Measurements from ENCODE around the gene CTNNA3. TPM values are rescaled to one million over a fixed set of nuclear protein-coding genes. Genes with fewer than 3 reads are reported as not detected.

The CTNNA3 gene
- total RNA-seq, 1 donor from 2014 or later: 3.3 TPM

DNA sequence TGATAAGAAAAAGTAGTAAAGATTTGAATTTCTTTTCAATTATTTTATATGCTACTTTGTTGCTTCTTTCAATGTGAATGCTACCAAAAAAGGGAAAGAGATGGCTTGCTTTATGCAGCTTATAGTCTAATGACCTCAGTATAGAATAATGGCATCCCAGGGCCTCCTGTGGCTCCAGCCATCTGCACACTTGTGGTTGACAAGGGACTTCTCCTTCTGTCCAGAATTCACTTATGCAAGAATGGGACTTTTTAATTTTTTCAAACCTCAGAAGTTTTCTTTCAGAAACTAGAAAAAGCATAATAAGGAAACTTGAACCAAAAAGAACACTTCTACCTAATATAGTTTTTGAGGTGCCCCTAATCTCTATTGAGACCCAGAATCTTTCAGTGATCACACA, 310.9 kb downstream of the CTNNA3 start:
- Mint-ChIP-seq H3K27me3 (ENCODE audit: unreplicated experiment) (no peaks in the 10 kb centered on the region), H3K4me1 (ENCODE audit: low read depth, unreplicated experiment) (peaks cover 17% of the 10 kb centered on the region), H3K27ac (ENCODE audit: unreplicated experiment) (no peak overlapping the region), H3K4me3 (ENCODE audit: unreplicated experiment) (no peak overlapping the region), H3K9me3 (ENCODE audit: unreplicated experiment) (peaks cover 2% of the 10 kb centered on the region), H3K36me3 (ENCODE audit: unreplicated experiment) (no peaks in the 10 kb centered on the region)
- DNase-seq: no peak
- TF ChIP-seq, protein P1, sequence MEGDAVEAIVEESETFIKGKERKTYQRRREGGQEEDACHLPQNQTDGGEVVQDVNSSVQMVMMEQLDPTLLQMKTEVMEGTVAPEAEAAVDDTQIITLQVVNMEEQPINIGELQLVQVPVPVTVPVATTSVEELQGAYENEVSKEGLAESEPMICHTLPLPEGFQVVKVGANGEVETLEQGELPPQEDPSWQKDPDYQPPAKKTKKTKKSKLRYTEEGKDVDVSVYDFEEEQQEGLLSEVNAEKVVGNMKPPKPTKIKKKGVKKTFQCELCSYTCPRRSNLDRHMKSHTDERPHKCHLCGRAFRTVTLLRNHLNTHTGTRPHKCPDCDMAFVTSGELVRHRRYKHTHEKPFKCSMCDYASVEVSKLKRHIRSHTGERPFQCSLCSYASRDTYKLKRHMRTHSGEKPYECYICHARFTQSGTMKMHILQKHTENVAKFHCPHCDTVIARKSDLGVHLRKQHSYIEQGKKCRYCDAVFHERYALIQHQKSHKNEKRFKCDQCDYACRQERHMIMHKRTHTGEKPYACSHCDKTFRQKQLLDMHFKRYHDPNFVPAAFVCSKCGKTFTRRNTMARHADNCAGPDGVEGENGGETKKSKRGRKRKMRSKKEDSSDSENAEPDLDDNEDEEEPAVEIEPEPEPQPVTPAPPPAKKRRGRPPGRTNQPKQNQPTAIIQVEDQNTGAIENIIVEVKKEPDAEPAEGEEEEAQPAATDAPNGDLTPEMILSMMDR (IDR thresholded peaks at IDR 0.05; ENCODE audit: partially characterized antibody, unreplicated experiment): no peak

DNA sequence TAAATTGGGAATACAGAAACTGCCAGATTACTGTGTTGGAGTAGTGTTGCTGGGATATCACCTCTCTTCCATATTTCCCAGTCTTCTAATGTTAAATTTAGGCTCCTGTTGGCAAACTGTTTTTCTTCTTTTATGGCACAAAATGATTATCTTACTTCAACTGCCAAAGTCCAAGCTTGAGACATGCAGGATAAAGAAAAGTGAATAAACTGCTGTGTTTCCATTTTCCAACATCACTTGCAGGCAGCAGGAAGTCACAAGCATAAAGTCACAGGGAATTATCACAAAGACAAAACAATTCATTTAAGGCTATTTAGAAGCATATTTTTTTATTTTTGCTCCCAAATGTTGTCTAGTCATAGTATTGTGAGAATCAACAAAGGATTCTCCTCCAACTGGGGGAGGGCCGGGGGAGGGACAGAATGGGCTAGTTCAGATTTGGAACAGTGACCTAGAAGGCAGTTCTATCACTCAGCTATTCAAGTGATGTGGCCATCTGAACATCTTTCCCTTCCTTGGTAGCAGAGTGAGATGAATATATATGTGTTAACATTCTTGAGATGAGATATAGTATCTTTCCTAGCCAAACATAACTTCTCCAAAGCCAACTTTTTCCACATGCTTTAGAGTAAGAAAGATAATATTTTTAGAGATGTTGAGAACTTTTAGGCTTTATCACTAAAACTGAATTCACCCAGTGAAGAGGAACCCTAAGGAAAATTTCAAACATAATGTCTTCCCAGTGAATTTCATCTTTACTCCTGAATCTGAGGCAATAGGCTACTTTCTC, 364.7 kb downstream of the CTNNA3 start:
- DNase-seq: no peak
- Mint-ChIP-seq H3K4me3 (ENCODE audit: unreplicated experiment) (no peak overlapping the region), H3K27ac (ENCODE audit: unreplicated experiment) (no peak overlapping the region), H3K4me1 (ENCODE audit: low read depth, unreplicated experiment) (no peaks in the 10 kb centered on the region), H3K27me3 (ENCODE audit: unreplicated experiment) (no peaks in the 10 kb centered on the region), H3K36me3 (ENCODE audit: unreplicated experiment) (no peaks in the 10 kb centered on the region), H3K9me3 (ENCODE audit: unreplicated experiment) (no peaks in the 10 kb centered on the region)
- TF ChIP-seq, protein P1 (IDR thresholded peaks at IDR 0.05; ENCODE audit: partially characterized antibody, unreplicated experiment): no peak

DNA sequence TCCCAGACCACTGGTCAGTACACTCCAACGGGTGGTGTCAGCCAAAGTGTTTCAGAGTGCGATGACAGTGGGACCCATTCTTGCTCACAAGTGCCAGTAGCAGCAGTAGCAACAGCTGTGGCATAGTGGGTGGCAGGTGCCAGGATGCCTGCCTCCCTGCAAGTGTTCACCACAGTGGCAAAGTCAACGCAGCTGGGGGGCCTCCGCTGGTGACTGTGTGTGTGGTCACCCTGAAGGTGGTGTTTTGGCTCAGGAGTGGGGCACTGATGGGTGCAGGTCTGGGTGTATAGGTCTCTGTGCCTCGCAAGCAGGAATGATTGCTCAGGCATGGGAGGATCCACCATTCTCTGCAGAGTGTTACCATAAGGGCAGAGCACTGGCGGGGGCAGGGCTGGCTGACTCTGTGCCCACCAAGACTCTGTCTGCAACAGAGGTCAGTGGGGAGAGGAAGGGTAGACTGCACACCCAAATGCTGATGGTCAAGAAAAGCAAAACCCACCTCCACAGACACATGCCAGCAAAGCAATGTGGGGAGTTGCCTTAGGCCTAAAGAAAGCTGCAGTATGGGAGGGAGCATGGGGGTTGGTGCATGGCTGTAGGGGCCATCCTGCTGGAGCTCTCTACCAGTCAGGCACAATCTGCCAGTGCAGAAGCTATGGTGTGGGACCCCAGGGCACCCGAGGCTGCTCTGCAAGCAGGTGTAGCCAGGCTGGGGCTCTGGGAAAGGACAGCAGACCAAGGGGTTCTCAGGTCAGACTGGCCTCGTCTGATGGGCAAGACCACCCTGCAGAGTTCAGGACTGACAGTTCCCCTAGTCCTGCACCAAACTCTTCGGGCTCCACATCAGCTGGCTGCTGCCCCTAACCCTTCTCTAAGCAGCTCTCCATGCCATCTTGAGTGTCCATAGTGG, 368.1 kb downstream of the CTNNA3 start:
- TF ChIP-seq, protein P1 (IDR thresholded peaks at IDR 0.05; ENCODE audit: partially characterized antibody, unreplicated experiment): no peak
- peaks cover 2% of the 10 kb centered on the region for H3K9me3 Mint-ChIP-seq (ENCODE audit: unreplicated experiment)
- H3K4me3 Mint-ChIP-seq (ENCODE audit: unreplicated experiment): no peak overlapping the region
- H3K27ac Mint-ChIP-seq (ENCODE audit: unreplicated experiment): no peak overlapping the region
- H3K27me3 Mint-ChIP-seq (ENCODE audit: unreplicated experiment): peaks cover 3% of the 10 kb centered on the region
- no peaks in the 10 kb centered on the region for H3K4me1 Mint-ChIP-seq (ENCODE audit: low read depth, unreplicated experiment)
- H3K36me3 Mint-ChIP-seq (ENCODE audit: unreplicated experiment): peaks cover 4% of the 10 kb centered on the region
- DNase-seq: no peak

DNA sequence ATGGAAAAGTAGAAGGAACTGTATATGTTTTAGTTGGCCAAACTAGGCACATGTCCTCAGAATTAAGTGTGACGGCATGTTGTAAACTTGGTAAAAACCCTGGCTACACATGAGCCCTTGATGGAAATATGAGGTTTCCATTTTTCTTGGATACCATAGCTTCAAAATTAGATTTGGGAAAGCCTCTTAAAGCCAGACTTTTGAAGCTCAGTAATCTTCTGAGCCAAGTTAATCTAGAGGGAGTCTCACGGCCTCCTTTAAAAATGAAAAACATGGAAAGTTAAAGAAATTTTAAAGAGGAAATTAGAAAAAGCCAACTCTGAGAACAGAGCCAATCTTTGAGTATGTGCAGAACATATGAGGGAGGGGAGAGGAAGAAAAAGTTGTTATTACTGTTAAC, 376.0 kb downstream of the CTNNA3 start:
- Mint-ChIP-seq H3K27ac (ENCODE audit: unreplicated experiment) (no peak overlapping the region), H3K4me3 (ENCODE audit: unreplicated experiment) (no peak overlapping the region), H3K9me3 (ENCODE audit: unreplicated experiment) (peaks cover 2% of the 10 kb centered on the region), H3K36me3 (ENCODE audit: unreplicated experiment) (peaks cover 4% of the 10 kb centered on the region), H3K4me1 (ENCODE audit: low read depth, unreplicated experiment) (no peaks in the 10 kb centered on the region), H3K27me3 (ENCODE audit: unreplicated experiment) (peaks cover under 1% of the 10 kb centered on the region)
- DNase-seq: no peak
- TF ChIP-seq, protein P1 (IDR thresholded peaks at IDR 0.05; ENCODE audit: partially characterized antibody, unreplicated experiment): no peak
